ENCODE data around the gene NAALADL2. TPM values are rescaled to one million over a fixed set of nuclear protein-coding genes. Genes with fewer than 3 reads are reported as not detected.
"Not testable (repeated sequence)": the region's sequence is repeated elsewhere in the genome, so short reads cannot be mapped to it uniquely, and the experiment has no call there.

The NAALADL2 gene
- total and polyA plus RNA-seq, 5 donors, result 1.3 to 10.7 (median 9.7) TPM

DNA sequence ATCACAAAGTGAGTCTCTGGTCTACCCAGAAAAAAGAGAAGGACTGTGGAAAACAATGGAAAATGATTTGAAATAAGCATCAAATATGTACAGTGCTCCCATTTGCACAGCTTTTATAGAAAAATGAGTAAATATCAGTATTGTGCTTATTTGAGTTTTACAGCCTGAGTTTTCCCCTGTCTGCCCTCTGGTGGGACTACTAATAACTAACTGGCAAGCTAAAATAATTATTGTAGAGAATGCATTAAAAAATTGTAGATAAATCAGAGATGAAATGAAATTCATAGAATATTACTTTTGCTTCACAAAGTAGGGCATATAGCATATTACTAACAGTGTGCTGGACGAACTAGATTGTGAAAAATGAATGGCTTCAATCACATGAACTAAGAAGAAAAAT, 287.1 kb downstream of the NAALADL2 start:
- 71% methylated on average over 1 of the region's 1 CpG for whole genome bisulfite sequencing
- no peaks in the 10 kb centered on the region for H3K9me3 ChIP-seq (ENCODE audit: control insufficient read depth, low read length)
- intact Hi-C loops (cut with DNase I), result no loop called here
- ATAC-seq (no peak), DNase-seq (no peak)
- H3K27ac ChIP-seq (ENCODE audit: low read length), result no peak overlapping the region
- no peaks in the 10 kb centered on the region for H3K4me1 ChIP-seq (ENCODE audit: control insufficient read depth, insufficient read depth, low read length)
- H3K4me3 ChIP-seq (ENCODE audit: low read length), result no peak overlapping the region
- H3K27me3 ChIP-seq (ENCODE audit: control insufficient read depth, insufficient read depth), result no peaks in the 10 kb centered on the region

DNA sequence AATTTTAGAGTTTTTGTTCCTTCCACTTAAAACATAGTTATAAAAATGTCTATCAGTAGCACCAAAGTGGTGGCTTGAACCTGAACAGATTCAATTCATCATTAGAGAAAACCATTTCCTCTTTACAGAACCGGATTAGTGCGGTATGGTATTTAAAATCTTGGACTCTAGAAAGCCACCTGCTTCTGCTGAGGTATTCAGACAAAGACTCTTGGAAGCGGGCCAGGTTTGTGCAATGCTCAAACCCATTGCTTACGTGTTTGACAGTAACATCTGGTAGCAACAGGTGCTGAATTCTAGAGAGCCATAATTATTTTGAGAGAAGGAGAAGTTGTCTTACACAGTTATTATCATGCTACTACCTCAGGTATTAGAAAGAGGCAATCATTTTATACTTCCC, 290.5 kb downstream of the NAALADL2 start:
- no peak for DNase-seq
- Histone ChIP-seq H3K4me1 (ENCODE audit: control insufficient read depth, insufficient read depth, low read length) (no peaks in the 10 kb centered on the region), H3K9me3 (ENCODE audit: control insufficient read depth, low read length) (no peaks in the 10 kb centered on the region), H3K4me3 (ENCODE audit: low read length) (no peak overlapping the region), H3K27ac (ENCODE audit: low read length) (no peak overlapping the region), H3K27me3 (ENCODE audit: control insufficient read depth, insufficient read depth) (no peaks in the 10 kb centered on the region)
- intact Hi-C loops (cut with DNase I), result no loop called here
- ATAC-seq, result no peak
- 65% methylated on average over 4 of the region's 4 CpGs for WGBS

DNA sequence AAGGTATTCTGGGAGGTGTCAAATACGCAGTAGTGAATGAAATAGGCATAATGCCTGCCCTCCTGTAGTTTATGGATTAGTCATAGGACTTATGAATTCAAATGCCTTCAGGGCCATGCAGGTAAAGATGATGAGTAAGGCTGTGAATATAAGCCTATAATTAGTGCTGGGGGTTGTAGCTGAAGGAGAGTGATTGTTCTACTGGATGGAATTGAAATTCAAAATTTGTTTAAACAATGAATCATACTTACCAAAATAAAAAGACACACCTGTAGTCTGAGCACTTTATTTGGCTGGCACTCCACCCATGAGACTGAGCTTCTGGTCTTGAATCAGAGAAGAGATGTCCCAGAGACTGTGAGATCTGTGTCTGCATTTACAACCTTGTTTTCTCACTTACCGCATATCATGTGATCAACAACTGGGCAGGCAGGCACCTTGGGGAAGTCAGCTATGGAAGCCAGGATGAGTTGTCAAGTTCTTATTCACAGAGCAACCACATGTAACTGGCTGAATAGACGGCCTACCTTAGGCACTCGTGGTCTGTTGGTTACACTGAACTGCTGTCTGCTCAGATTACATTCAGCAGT, 291.8 kb downstream of the NAALADL2 start:
- Histone ChIP-seq H3K27me3 (ENCODE audit: control insufficient read depth, insufficient read depth) (no peaks in the 10 kb centered on the region), H3K9me3 (ENCODE audit: control insufficient read depth, low read length) (no peaks in the 10 kb centered on the region), H3K4me3 (ENCODE audit: low read length) (no peak overlapping the region), H3K27ac (ENCODE audit: low read length) (no peak overlapping the region), H3K4me1 (ENCODE audit: control insufficient read depth, insufficient read depth, low read length) (no peaks in the 10 kb centered on the region)
- 87% methylated on average over 4 of the region's 4 CpGs for WGBS
- ATAC-seq (no peak), DNase-seq (no peak)
- intact Hi-C loops (cut with DNase I), result no loop called here

DNA sequence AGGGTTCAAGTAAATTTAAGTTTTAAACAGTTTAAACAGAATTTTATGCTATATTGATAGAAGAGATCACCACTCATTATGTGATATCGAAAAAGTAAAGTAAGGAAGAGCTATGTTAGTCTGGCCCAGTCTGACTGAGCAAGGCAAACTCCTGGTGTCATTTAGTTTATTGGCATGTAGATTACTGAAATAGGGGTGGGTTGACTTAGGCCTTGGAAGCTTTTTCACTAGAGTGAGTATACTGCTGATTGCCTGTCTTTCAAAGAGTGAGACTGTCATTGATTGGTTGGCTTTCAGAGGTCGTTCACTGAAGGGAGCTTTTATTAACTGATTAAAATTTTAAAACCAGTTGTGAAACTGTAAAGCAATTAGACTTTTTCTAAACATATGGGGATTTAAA, 294.5 kb downstream of the NAALADL2 start:
- H3K27ac ChIP-seq (ENCODE audit: low read length), result no peak overlapping the region
- no peaks in the 10 kb centered on the region for H3K27me3 ChIP-seq (ENCODE audit: control insufficient read depth, insufficient read depth)
- H3K4me1 ChIP-seq (ENCODE audit: control insufficient read depth, insufficient read depth, low read length), result no peaks in the 10 kb centered on the region
- no peak for DNase-seq
- intact Hi-C loops (cut with DNase I), result no loop called here
- WGBS, result 87% methylated on average over 2 of the region's 2 CpGs
- no peak for ATAC-seq
- H3K9me3 ChIP-seq (ENCODE audit: control insufficient read depth, low read length), result no peaks in the 10 kb centered on the region
- H3K4me3 ChIP-seq (ENCODE audit: low read length), result no peak overlapping the region

DNA sequence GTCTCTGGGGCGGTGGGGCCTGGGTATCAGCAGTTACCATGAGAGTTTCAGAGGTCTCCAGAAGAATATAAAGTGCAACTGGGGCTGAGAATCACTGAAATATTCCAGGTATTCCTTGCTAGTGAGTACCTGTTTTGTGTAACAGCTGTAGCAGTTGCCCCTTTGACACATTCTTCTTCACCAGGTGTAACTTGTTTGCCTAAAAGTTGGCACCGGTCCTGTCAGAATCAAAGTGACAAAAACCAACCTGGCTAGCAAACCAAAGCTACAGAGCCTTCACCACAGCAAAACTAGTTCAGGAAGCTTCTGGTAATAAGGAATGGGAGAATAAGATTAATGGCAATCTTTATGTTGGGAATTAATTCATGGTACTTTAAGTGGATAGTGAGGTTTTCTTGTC, 296.0 kb downstream of the NAALADL2 start:
- intact Hi-C loops (cut with DNase I), result no loop called here

DNA sequence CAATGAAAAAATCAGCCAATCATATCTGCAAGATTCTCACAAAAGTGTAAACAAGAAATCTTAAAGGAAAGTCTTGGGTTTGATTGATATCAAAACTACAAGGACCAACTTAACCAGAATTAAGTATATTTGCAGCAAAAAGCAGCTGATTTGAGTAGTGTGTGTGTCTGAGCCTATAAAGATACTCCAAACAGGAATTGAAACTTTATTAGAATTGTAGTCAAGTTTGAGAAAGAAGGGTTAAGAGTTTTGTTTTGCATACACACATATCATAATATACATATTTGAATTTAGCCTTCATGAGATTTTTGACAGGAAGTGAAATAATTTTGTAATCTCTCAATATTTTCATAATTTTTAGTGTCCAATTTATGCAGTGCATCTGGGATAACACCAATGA, 300.1 kb downstream of the NAALADL2 start:
- intact Hi-C loops (cut with DNase I), result no loop called here
- ATAC-seq (no peak), DNase-seq (no peak)
- Histone ChIP-seq H3K4me1 (ENCODE audit: control insufficient read depth, insufficient read depth, low read length) (no peaks in the 10 kb centered on the region), H3K27me3 (ENCODE audit: control insufficient read depth, insufficient read depth) (no peaks in the 10 kb centered on the region), H3K4me3 (ENCODE audit: low read length) (no peak overlapping the region), H3K27ac (ENCODE audit: low read length) (no peak overlapping the region), H3K9me3 (ENCODE audit: control insufficient read depth, low read length) (no peaks in the 10 kb centered on the region)

More for the DNA sequence above, 296.0 kb downstream of the NAALADL2 start:
- 92% methylated on average over 2 of the region's 2 CpGs for WGBS
- no peaks in the 10 kb centered on the region for H3K4me1 ChIP-seq (ENCODE audit: control insufficient read depth, insufficient read depth, low read length)
- H3K27me3 ChIP-seq (ENCODE audit: control insufficient read depth, insufficient read depth), result no peaks in the 10 kb centered on the region
- ATAC-seq (no peak), DNase-seq (no peak)
- H3K4me3 ChIP-seq (ENCODE audit: low read length), result no peak overlapping the region
- H3K27ac ChIP-seq (ENCODE audit: low read length), result no peak overlapping the region
- no peaks in the 10 kb centered on the region for H3K9me3 ChIP-seq (ENCODE audit: control insufficient read depth, low read length)

DNA sequence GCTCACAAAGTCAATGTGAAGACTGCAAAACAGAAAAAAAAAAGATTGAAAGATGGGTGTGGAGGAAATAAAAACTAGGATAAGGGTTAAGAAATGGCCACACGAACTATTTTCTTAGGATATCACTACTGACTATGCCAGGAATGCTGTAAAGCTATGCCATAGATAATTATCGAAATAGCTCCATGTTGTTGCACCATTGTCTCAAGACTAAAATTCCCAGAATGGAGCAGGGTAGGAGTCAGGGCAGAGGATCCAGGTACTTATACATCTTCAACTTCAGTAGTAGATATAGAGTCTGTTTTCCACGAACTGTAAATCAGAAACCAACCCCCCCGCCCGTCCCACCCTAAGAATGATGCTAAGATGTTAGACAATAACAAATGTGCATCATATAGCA, 302.2 kb downstream of the NAALADL2 start:
- H3K9me3 ChIP-seq (ENCODE audit: control insufficient read depth, low read length), result no peaks in the 10 kb centered on the region
- no peaks in the 10 kb centered on the region for H3K4me1 ChIP-seq (ENCODE audit: control insufficient read depth, insufficient read depth, low read length)
- no peak overlapping the region for H3K4me3 ChIP-seq (ENCODE audit: low read length)
- ATAC-seq (no peak), DNase-seq (no peak)
- intact Hi-C loops (cut with DNase I), result no loop called here
- H3K27me3 ChIP-seq (ENCODE audit: control insufficient read depth, insufficient read depth), result no peaks in the 10 kb centered on the region
- WGBS, result 78% methylated on average over 5 of the region's 5 CpGs
- no peak overlapping the region for H3K27ac ChIP-seq (ENCODE audit: low read length)

DNA sequence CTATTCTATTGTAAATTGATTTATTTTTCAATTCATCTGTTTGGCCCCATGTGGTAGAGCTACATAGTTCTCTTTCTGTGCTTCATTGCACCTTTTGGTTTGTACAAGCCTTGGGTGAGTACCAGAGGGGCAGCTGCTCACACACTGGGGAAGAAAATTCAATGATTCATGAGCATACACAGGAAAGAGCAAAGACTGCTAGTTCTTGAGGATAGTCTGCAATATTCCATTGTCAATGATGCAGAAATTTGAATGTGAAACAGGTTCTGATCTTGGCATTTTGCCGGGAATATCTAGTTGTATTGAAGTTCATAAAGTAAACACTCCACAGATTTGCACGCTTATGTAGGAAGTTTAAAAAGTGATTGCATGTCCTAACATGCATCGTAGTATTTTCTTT, 304.6 kb downstream of the NAALADL2 start:
- H3K27ac ChIP-seq (ENCODE audit: low read length), result no peak overlapping the region
- H3K4me1 ChIP-seq (ENCODE audit: control insufficient read depth, insufficient read depth, low read length), result no peaks in the 10 kb centered on the region
- intact Hi-C loops (cut with DNase I), result no loop called here

DNA sequence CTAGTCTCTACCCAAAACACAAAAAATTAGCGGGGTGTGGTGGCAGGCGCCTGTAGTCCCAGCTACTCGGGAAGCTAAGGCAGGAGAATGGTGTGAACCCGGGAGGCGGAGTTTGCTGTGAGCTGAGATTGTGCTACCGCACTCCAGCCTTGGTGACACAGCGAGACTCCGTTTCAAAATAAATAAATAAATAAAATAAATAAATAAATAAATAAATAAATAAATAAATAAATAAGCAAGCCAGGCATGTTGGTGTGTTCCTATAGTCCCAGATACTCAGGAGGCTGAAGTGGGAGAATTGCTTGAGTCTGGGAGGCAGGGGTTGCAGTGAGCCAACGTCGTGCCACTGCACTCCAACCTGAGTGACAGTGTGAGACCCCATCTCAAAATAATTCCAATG, 314.0 kb downstream of the NAALADL2 start:
- H3K27ac ChIP-seq (ENCODE audit: low read length); intact Hi-C loops (cut with DNase I); DNase-seq; ATAC-seq; H3K4me1 ChIP-seq (ENCODE audit: control insufficient read depth, insufficient read depth, low read length); H3K27me3 ChIP-seq (ENCODE audit: control insufficient read depth, insufficient read depth); H3K9me3 ChIP-seq (ENCODE audit: control insufficient read depth, low read length); H3K4me3 ChIP-seq (ENCODE audit: low read length): not testable (repeated sequence)
- 96% methylated on average over 10 of the region's 10 CpGs for WGBS

More for the DNA sequence above, 304.6 kb downstream of the NAALADL2 start:
- no peak for ATAC-seq
- no peaks in the 10 kb centered on the region for H3K9me3 ChIP-seq (ENCODE audit: control insufficient read depth, low read length)
- no peaks in the 10 kb centered on the region for H3K27me3 ChIP-seq (ENCODE audit: control insufficient read depth, insufficient read depth)
- DNase-seq, result no peak
- 89% methylated on average over 3 of the region's 3 CpGs for WGBS
- H3K4me3 ChIP-seq (ENCODE audit: low read length), result no peak overlapping the region

DNA sequence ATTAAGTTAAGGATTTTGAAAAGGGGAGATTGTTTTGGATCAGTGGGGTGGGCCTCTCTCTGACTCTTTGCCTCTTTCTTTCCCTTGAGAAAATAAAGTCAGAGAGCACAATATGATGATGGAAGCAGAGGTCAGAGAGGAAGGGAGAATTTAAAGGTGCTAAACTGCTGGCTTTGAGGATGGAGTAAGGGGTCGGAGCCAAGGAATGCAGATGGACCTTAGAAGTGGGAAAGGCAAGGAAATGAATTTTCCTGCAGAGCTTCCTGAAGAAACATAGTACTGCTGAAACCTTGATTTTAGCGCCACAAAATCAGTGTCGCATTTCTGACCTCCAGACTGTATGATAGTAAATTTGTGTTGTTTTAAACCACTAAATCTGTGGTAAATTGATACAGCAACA, 317.4 kb downstream of the NAALADL2 start:
- no peak overlapping the region for H3K4me3 ChIP-seq (ENCODE audit: low read length)
- no peak for DNase-seq
- no peaks in the 10 kb centered on the region for H3K9me3 ChIP-seq (ENCODE audit: control insufficient read depth, low read length)
- 83% methylated on average over 3 of the region's 3 CpGs for WGBS
- H3K27me3 ChIP-seq (ENCODE audit: control insufficient read depth, insufficient read depth), result no peaks in the 10 kb centered on the region
- H3K4me1 ChIP-seq (ENCODE audit: control insufficient read depth, insufficient read depth, low read length), result no peaks in the 10 kb centered on the region
- intact Hi-C loops (cut with DNase I), result no loop called here
- ATAC-seq, result no peak
- H3K27ac ChIP-seq (ENCODE audit: low read length), result no peak overlapping the region

DNA sequence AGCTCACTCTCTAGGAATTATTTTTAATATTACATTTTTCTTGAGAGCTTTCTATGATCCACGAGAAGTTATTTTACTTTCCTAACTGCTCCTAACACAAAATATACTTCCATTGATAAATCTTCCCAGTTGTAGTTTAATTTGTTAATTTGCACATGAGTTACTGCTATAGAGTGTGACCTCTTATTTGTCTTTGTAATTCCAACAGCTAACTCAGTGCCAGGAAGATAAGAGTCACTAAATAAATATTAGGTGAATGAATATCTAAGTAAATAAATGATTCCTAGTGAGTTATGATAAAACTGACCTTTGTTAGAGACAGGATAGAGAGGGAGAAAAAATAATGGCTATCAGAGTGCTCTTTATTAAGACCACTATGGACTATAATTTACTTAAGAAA, 319.9 kb downstream of the NAALADL2 start:
- ATAC-seq, result no peak
- 75% methylated on average over 1 of the region's 1 CpG for WGBS
- intact Hi-C loops (cut with DNase I), result no loop called here
- H3K27ac ChIP-seq (ENCODE audit: low read length), result no peak overlapping the region
- DNase-seq, result no peak
- H3K4me3 ChIP-seq (ENCODE audit: low read length), result no peak overlapping the region
- no peaks in the 10 kb centered on the region for H3K27me3 ChIP-seq (ENCODE audit: control insufficient read depth, insufficient read depth)
- H3K4me1 ChIP-seq (ENCODE audit: control insufficient read depth, insufficient read depth, low read length), result no peaks in the 10 kb centered on the region
- no peaks in the 10 kb centered on the region for H3K9me3 ChIP-seq (ENCODE audit: control insufficient read depth, low read length)

DNA sequence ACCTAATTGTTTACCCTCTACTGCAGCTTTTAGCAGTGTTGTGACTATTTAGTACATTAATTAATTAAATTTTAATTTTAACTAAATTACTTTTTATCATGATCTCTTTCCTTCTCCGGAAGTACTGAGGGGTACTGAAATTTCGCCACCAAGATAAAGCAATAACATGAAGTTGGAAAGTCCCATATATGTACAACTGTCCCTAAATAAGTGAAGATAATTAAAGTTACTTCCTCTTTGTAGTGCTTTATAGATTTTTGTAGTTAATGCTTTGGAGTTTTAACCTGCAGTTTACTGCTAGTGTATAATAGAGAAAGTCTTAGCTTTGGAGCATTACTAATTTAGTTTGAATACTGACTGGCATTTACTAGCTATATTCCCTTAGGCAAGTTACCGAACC, 325.3 kb downstream of the NAALADL2 start:
- Histone ChIP-seq H3K4me3 (ENCODE audit: low read length) (no peak overlapping the region), H3K27me3 (ENCODE audit: control insufficient read depth, insufficient read depth) (no peaks in the 10 kb centered on the region), H3K9me3 (ENCODE audit: control insufficient read depth, low read length) (no peaks in the 10 kb centered on the region), H3K4me1 (ENCODE audit: control insufficient read depth, insufficient read depth, low read length) (no peaks in the 10 kb centered on the region), H3K27ac (ENCODE audit: low read length) (no peak overlapping the region)
- DNase-seq (no peak), ATAC-seq (no peak)
- 92% methylated on average over 3 of the region's 3 CpGs for WGBS
- intact Hi-C loops (cut with DNase I), result no loop called here
